Kidney (tissue), 14 donors: ENCODE measurements around the gene PIK3CB. TPM values are rescaled to one million over a fixed set of nuclear protein-coding genes. Genes with fewer than 3 reads are reported as not detected.

Source experiments
- DNase-seq, 5 donors: peaks; one replicate each; pipeline ENCODE4 v3.0.0-alpha.2; 2013 to 2020
- FAIRE-seq: peaks from 2 replicates; lab custom pipeline; 2012; peaks lifted over from hg19 to GRCh38; lab: Jason Lieb, UNC
- H3K27ac ChIP-seq, 2 donors: one replicate each; pipeline ENCODE4 v1.7.0; 2013; ENCODE audit warnings: low read depth in 2 of 2, low read length in 2 of 2, inconsistent platforms in 1 of 2
- H3K27me3 ChIP-seq: one replicate; pipeline ENCODE4 v1.7.1; 2013; ENCODE audit warnings: low read length, inconsistent platforms; ENCODE audit not compliant: control insufficient read depth, insufficient read depth
- H3K36me3 ChIP-seq, 3 donors: one replicate each; pipeline versions ENCODE4 v1.7.0 to v1.7.1; 2013; ENCODE audit warnings: low read length in 3 of 3, control low read depth in 1 of 3, inconsistent platforms in 1 of 3; ENCODE audit not compliant: insufficient read depth in 3 of 3, control insufficient read depth in 2 of 3
- H3K4me1 ChIP-seq, 3 donors: one replicate each; pipeline versions ENCODE4 v1.7.0 to v1.7.1; 2013; ENCODE audit warnings: low read length in 3 of 3, inconsistent platforms in 1 of 3, low read depth in 1 of 3; ENCODE audit not compliant: control insufficient read depth in 2 of 3, insufficient read depth in 2 of 3
- H3K4me3 ChIP-seq, 3 donors: one replicate each; pipeline versions ENCODE4 v1.7.0 to v1.8.1; 2013; ENCODE audit warnings: low read length in 3 of 3, control low read depth in 1 of 3, inconsistent platforms in 1 of 3
- H3K9ac ChIP-seq, 3 donors: one replicate each; pipeline versions ENCODE4 v1.7.0 to v1.7.1; 2013; ENCODE audit warnings: low read length in 3 of 3, control low read depth in 1 of 3, inconsistent platforms in 1 of 3
- H3K9me3 ChIP-seq, 3 donors: one replicate each; pipeline versions ENCODE4 v1.7.0 to v1.7.1; 2013; ENCODE audit warnings: low read length in 3 of 3, control low read depth in 1 of 3, inconsistent platforms in 1 of 3; ENCODE audit not compliant: control insufficient read depth in 2 of 3, insufficient read depth in 1 of 3
- intact Hi-C: fragments of 100-400 bp; cut with DNase I; formaldehyde crosslinking; loops from one replicate; pipeline ENCODE4 v1.11.1; 2022
- polyA plus RNA-seq: library from polyadenylated mRNA; stranded (reverse); fragments of 350-450 nt; fragmentation: Illumina TruSeq; extraction: RNeasy Lipid Tissue Mini Kit (QIAGEN cat#74804); gene quantifications from one replicate; pipeline ENCODE4 v1.2.3, GENCODE V29; 2014; ENCODE audit warnings: low read depth, low replicate concordance; ENCODE audit not compliant: insufficient read depth
- total RNA-seq: library from RNA; stranded (reverse); fragmentation: NEBNext Ultra II Directional; extraction: Animal tissue kit (Norgen Biotek cat#: 25700); gene quantifications from one replicate; pipeline ENCODE4 v1.2.1, GENCODE V29; 2021
- TF ChIP-seq, protein P1 (sequence below): IDR thresholded peaks from 3 replicates; pipeline ENCODE4 v1.5.1; 2012; ENCODE audit warnings: mild to moderate bottlenecking, moderate library complexity, borderline replicate concordance; ENCODE audit not compliant: insufficient read depth; ENCODE audit errors: extremely low read depth
- donor health status: control.
- donor health status: control.
- donor health status: control.
- donor health status: control.
- donor health status: control.
- donor health status: DM: yes; HTN: yes; CAD: no.
- donor health status: Normal renal cell carcinoma (clear cell type).

The PIK3CB gene
- total and polyA plus RNA-seq, 2 donors from 2014 or later, result 20.1 to 48.0 TPM

DNA sequence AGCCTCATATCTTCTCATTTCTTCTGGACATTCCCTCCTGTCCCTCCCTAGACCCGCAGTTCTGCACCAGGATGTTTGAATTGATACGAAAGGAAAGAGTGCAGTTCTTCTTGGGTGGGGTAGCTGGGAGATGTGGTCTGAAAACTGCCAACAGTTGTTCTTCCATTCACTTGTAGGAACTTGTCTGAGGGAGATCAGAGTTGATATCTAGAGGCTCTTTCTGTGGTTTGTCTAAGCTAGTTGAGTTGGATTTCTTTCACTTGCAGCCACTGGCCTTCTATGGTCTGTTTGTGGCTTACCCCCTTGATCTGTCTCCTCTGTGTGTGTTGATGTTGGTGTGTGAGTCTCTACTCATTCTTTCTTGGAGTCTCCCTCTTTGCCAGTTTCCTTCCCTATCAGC, 42.5 kb upstream of the PIK3CB start:
- Histone ChIP-seq H3K27me3 (no peaks in the 10 kb centered on the region), H3K9me3 (no peaks in the 10 kb centered on the region), H3K27ac (no peak overlapping the region), H3K4me1 (no peaks in the 10 kb centered on the region), H3K9ac (no peak overlapping the region), H3K36me3 (no peaks in the 10 kb centered on the region), H3K4me3 (no peak overlapping the region)
- no peak for DNase-seq
- no peak for FAIRE-seq
- TF ChIP-seq, protein P1, sequence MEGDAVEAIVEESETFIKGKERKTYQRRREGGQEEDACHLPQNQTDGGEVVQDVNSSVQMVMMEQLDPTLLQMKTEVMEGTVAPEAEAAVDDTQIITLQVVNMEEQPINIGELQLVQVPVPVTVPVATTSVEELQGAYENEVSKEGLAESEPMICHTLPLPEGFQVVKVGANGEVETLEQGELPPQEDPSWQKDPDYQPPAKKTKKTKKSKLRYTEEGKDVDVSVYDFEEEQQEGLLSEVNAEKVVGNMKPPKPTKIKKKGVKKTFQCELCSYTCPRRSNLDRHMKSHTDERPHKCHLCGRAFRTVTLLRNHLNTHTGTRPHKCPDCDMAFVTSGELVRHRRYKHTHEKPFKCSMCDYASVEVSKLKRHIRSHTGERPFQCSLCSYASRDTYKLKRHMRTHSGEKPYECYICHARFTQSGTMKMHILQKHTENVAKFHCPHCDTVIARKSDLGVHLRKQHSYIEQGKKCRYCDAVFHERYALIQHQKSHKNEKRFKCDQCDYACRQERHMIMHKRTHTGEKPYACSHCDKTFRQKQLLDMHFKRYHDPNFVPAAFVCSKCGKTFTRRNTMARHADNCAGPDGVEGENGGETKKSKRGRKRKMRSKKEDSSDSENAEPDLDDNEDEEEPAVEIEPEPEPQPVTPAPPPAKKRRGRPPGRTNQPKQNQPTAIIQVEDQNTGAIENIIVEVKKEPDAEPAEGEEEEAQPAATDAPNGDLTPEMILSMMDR, result no peak
- intact Hi-C loops, result no loop called here

DNA sequence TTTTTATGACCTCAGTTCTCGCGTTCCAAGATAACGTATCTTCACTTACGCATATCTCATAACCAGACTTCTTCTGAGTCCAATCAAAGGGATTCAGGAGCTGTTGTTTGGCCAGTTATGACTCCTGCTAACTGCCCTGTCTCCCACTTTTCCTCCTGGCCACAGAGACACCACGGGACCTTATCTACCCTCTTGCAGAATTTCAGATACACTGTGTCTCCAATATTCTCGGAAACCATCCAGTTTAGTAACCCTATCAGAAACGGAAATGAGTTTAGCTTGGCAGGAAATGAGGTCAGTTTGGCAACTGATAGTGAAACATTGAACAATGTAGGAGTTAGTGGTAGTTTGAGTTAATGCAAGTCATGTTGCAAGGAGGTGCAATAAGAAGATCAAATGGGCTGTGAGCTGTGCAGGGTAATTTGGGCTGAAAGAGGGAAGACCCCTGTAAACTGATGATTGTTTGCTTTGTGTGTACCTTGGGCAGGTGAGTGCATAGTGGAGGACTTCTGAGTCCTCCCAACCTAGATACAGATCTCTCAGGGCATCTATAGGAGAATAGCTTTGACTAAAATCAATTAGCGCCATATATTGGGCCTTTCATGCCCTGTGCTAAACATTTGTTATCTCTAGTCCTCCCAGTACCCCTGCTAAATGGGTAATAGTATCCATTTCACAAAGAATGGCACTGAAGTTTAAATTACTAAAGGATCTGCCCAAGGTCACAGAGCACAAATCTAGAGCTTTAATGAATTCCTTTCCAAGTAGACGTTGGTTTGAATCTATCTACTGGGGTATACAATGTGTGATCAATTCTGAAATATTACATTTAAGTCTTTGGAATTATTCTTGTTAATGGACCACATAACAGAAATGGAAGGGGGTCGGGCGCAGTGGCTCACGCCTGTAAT, 41.3 kb upstream of the PIK3CB start:
- DNase-seq, result no peak
- no peaks in the 10 kb centered on the region for H3K4me1 ChIP-seq
- H3K4me3 ChIP-seq, result no peak overlapping the region
- H3K9me3 ChIP-seq, result no peaks in the 10 kb centered on the region
- no peak overlapping the region for H3K9ac ChIP-seq
- no peak for FAIRE-seq
- intact Hi-C loops, result no loop called here
- H3K27ac ChIP-seq, result no peak overlapping the region
- H3K27me3 ChIP-seq, result no peaks in the 10 kb centered on the region
- TF ChIP-seq, protein P1, result no peak
- H3K36me3 ChIP-seq, result no peaks in the 10 kb centered on the region

DNA sequence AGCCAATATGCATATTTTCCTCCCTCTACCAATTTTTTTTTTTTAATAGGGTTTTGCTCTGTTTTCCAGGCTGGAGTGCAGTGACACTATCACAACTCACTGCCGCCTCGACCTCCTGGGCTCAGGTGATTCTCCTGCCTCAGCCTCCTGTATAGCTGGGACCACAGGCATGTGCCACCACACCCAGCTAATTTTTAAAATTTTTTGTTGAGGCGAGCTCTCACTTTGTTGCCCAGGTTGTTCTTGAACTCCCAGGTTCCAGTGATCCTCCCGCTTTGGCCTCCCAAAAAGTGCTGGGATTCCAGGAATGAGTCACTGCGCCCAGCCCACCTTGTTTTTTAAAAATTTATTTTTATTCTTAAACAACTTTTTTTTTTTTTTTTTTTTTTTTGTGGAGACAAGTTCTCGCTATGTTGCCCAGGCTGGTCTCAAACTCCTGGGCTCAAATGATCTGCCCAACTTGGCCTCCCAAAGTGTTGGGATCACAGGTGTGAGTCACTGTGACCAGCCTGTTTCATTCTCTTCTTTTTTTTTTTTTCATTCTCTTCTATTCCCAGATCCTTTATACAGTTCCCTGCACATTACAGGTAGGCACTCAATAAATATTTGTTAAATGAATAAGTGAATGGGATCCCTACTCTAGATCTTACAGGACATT, 40.5 kb upstream of the PIK3CB start:
- no peaks in the 10 kb centered on the region for H3K36me3 ChIP-seq
- H3K9ac ChIP-seq, result no peak overlapping the region
- H3K4me3 ChIP-seq, result no peak overlapping the region
- DNase-seq (no peak), FAIRE-seq (no peak)
- H3K9me3 ChIP-seq, result no peaks in the 10 kb centered on the region
- intact Hi-C loops, result no loop called here
- no peaks in the 10 kb centered on the region for H3K27me3 ChIP-seq
- no peaks in the 10 kb centered on the region for H3K4me1 ChIP-seq
- H3K27ac ChIP-seq, result no peak overlapping the region
- TF ChIP-seq, protein P1, result no peak
